Measurements from ENCODE around the gene TNFSF9. TPM values are rescaled to one million over a fixed set of nuclear protein-coding genes. Genes with fewer than 3 reads are reported as not detected.

The TNFSF9 gene
- total and polyA plus RNA-seq, 2 experiments from 2014 or later: 0.22 to 0.58 TPM

DNA sequence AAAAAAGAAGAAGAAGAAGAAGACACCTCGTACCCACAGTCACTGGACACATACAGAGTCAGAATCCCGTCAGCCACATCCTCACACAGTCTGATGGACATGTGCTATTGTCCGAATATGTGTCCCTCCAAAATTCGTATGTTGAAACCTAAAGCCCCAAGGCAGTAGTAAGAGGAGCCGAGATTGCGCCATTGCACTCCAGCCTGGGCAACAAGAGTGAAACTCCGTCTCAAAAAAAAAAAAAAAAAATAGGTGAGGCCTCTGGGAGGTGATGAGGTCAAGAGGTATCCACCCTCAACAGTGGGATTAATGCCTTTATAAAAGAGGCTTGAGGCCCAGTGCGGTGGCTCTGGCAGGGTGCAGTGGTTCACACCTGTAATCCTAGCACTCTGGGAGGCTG lies 46.6 kb upstream of the TNFSF9 start:
- H3K27me3 ChIP-seq (replicated peaks; ENCODE audit: insufficient read depth): no peaks in the 10 kb centered on the region; the same call in 1 of the 2 replicates
- WGBS, 2 experiments (ENCODE audit: low coverage in 1 of 2, low lambda C conversion rate in 2 of 2, missing lambda C conversion rate in 2 of 2): 65 to 69% methylated on average over 8 of the region's 8 CpGs
- H3K79me2 ChIP-seq (ENCODE audit: insufficient read depth): no peaks in the 10 kb centered on the region
- H4K20me1 ChIP-seq (ENCODE audit: insufficient read depth): no peaks in the 10 kb centered on the region
- no peak overlapping the region for H3K27ac ChIP-seq
- no peaks in the 10 kb centered on the region for H3F3A ChIP-seq (ENCODE audit: insufficient read depth)
- DNase-seq: no peak
- no peak overlapping the region for H3K9ac ChIP-seq
- H3K9me3 ChIP-seq (ENCODE audit: low read depth): no peaks in the 10 kb centered on the region
- H3K4me2 ChIP-seq (ENCODE audit: unreplicated experiment): no peak overlapping the region
- H3K36me3 ChIP-seq (ENCODE audit: low read depth): no peaks in the 10 kb centered on the region
- TF ChIP-seq EZH2 (IDR thresholded peaks at IDR 0.05; ENCODE audit: insufficient read depth, poor library complexity, severe bottlenecking): no peak
- no peak for TF ChIP-seq EZH2phosphoT487 (IDR thresholded peaks at IDR 0.05; ENCODE audit: insufficient read depth, low read depth)
- H2AFZ ChIP-seq: no peak overlapping the region
- no peaks in the 10 kb centered on the region for H3K4me1 ChIP-seq (ENCODE audit: insufficient read depth)
- in situ Hi-C loops (cut with MboI): no loop called here
- no peaks in the 10 kb centered on the region for H3K9me2 ChIP-seq (ENCODE audit: insufficient read depth)
- H3K4me3 ChIP-seq: no peak overlapping the region

DNA sequence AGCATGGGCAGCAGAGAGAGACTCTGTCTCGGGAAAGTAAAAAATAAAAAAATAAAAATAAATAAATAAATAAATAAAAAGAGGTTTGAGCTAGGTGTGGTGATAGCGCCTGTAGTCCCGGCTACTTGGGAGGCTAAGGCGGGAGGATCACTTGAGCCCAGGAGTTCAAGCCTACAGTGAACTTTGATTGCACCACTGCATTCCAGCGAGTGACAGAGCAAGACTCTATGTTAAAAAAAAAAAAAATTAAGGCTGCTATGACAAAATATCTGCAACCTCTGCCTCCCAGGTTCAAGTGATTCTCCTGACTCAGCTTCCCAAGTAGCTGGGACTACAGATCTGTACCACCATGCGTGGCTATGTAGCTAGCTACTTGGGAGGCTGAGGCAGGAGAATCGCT lies 46.0 kb upstream of the TNFSF9 start:
- H3K27me3 ChIP-seq (replicated peaks; ENCODE audit: insufficient read depth): peaks cover 2% of the 10 kb centered on the region; the same call in 1 of the 2 replicates
- H4K20me1 ChIP-seq (ENCODE audit: insufficient read depth): no peaks in the 10 kb centered on the region
- no peak overlapping the region for H3K4me3 ChIP-seq
- no peaks in the 10 kb centered on the region for H3F3A ChIP-seq (ENCODE audit: insufficient read depth)
- no peak overlapping the region for H3K4me2 ChIP-seq (ENCODE audit: unreplicated experiment)
- H2AFZ ChIP-seq: no peak overlapping the region
- no peaks in the 10 kb centered on the region for H3K79me2 ChIP-seq (ENCODE audit: insufficient read depth)
- no peak overlapping the region for H3K9ac ChIP-seq
- H3K9me3 ChIP-seq (ENCODE audit: low read depth): no peaks in the 10 kb centered on the region
- peak; percentile 18 for DNase-seq
- no peaks in the 10 kb centered on the region for H3K9me2 ChIP-seq (ENCODE audit: insufficient read depth)
- H3K27ac ChIP-seq: no peak overlapping the region
- H3K4me1 ChIP-seq (ENCODE audit: insufficient read depth): no peaks in the 10 kb centered on the region
- in situ Hi-C loops (cut with MboI): no loop called here
- H3K36me3 ChIP-seq (ENCODE audit: low read depth): no peaks in the 10 kb centered on the region
- whole genome bisulfite sequencing, 2 experiments (ENCODE audit: low coverage in 1 of 2, low lambda C conversion rate in 2 of 2, missing lambda C conversion rate in 2 of 2): 70 to 75% methylated on average over 7 of the region's 7 CpGs
- TF ChIP-seq EZH2 (IDR thresholded peaks at IDR 0.05; ENCODE audit: insufficient read depth, poor library complexity, severe bottlenecking) (no peak), EZH2phosphoT487 (IDR thresholded peaks at IDR 0.05; ENCODE audit: insufficient read depth, low read depth) (no peak)

DNA sequence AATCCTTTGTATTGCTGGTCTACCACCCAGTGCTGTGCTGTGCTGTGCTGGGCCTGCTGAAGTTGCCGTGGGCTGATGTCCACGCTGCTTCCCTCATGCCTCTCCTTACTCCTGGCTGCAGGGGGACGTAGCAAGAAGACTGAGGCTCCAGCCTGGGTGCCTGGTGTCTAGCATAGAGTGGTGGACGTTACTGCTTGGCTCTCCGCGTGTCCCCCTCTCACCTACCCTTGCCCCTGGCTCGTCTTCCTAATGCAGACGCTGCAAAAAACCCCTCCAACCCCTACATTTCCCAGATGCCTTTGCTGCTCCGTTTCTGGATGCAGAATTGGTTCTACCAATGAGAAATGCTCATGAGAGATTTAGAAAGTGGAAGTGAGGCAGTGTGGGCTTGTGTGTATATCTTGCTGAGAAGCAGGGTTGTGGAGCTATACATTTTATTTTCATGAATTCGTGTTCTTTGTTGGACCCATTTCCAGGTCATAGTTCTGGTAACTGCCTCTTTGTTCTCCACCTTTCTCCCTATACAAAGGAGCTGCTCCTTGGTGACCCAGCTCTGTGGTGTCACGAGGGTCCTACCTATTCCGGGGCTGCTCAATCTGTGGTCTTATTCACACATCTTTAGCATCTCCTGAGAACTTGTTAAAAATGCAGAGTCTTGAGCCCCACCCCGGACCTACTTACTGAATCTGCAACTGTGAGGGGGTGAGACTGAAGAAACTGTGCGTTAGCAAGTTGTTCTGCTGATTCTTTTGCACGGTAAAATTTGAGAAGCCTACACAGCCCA lies 41.4 kb upstream of the TNFSF9 start:
- Histone ChIP-seq H3K79me2 (ENCODE audit: insufficient read depth) (no peaks in the 10 kb centered on the region), H3K9me3 (ENCODE audit: low read depth) (no peaks in the 10 kb centered on the region), H3K9me2 (ENCODE audit: insufficient read depth) (no peaks in the 10 kb centered on the region), H3K36me3 (ENCODE audit: low read depth) (no peaks in the 10 kb centered on the region), H3F3A (ENCODE audit: insufficient read depth) (no peaks in the 10 kb centered on the region), H3K9ac (no peak overlapping the region), H3K27ac (no peak overlapping the region), H3K4me2 (ENCODE audit: unreplicated experiment) (no peak overlapping the region), H4K20me1 (ENCODE audit: insufficient read depth) (no peaks in the 10 kb centered on the region), H3K4me1 (ENCODE audit: insufficient read depth) (no peaks in the 10 kb centered on the region), H3K27me3 (replicated peaks; ENCODE audit: insufficient read depth) (peaks cover 7% of the 10 kb centered on the region; the same call in 1 of the 2 replicates), H3K4me3 (no peak overlapping the region), H2AFZ (no peak overlapping the region; the same call in 1 of the 2 replicates)
- DNase-seq: no peak
- in situ Hi-C loops (cut with MboI): no loop called here
- WGBS, 2 experiments (ENCODE audit: low coverage in 1 of 2, low lambda C conversion rate in 2 of 2, missing lambda C conversion rate in 2 of 2): 17 to 20% methylated on average over 15 of the region's 15 CpGs
- no peak for TF ChIP-seq EZH2phosphoT487 (IDR thresholded peaks at IDR 0.05; ENCODE audit: insufficient read depth, low read depth)
- TF ChIP-seq EZH2 (IDR thresholded peaks at IDR 0.05; ENCODE audit: insufficient read depth, poor library complexity, severe bottlenecking): no peak

DNA sequence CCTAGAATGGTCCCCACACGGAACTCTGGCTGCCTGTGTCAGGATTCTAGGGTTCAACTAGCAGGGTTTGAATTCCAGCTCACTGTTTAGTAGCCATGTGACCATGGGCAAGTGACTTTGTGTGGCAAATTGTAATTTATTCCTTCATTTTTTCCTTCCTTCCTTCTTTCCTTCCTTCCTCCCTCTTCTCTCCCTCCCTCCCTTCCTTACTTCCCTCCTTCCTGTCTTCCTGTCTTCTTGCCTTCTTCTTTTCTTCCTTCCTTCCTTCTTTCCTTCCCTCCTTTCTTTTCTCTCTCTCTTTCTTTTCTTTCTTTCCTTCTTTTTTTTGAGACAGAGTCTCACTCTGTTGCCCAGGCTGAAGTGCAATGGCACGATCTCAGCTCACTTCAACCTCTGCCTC lies 40.7 kb upstream of the TNFSF9 start:
- no peak overlapping the region for H3K9ac ChIP-seq
- peaks cover 7% of the 10 kb centered on the region; the same call in 1 of the 2 replicates for H3K27me3 ChIP-seq (replicated peaks; ENCODE audit: insufficient read depth)
- H3K36me3 ChIP-seq (ENCODE audit: low read depth): no peaks in the 10 kb centered on the region
- in situ Hi-C loops (cut with MboI): no loop called here
- no peak for DNase-seq
- no peak overlapping the region for H2AFZ ChIP-seq
- H3K4me3 ChIP-seq: no peak overlapping the region
- H3K4me2 ChIP-seq (ENCODE audit: unreplicated experiment): no peak overlapping the region
- TF ChIP-seq EZH2phosphoT487 (IDR thresholded peaks at IDR 0.05; ENCODE audit: insufficient read depth, low read depth) (no peak), EZH2 (IDR thresholded peaks at IDR 0.05; ENCODE audit: insufficient read depth, poor library complexity, severe bottlenecking) (no peak)
- H3K9me3 ChIP-seq (ENCODE audit: low read depth): no peaks in the 10 kb centered on the region
- H4K20me1 ChIP-seq (ENCODE audit: insufficient read depth): no peaks in the 10 kb centered on the region
- H3K79me2 ChIP-seq (ENCODE audit: insufficient read depth): no peaks in the 10 kb centered on the region
- WGBS, 2 experiments (ENCODE audit: low coverage in 1 of 2, low lambda C conversion rate in 2 of 2, missing lambda C conversion rate in 2 of 2): 54 to 62% methylated on average over 2 of the region's 2 CpGs
- no peaks in the 10 kb centered on the region for H3K9me2 ChIP-seq (ENCODE audit: insufficient read depth)
- no peaks in the 10 kb centered on the region for H3F3A ChIP-seq (ENCODE audit: insufficient read depth)
- H3K4me1 ChIP-seq (ENCODE audit: insufficient read depth): no peaks in the 10 kb centered on the region
- H3K27ac ChIP-seq: no peak overlapping the region

Data from GM23248 (cell line).